Measurements from ENCODE around the gene FCHSD2.

DNA sequence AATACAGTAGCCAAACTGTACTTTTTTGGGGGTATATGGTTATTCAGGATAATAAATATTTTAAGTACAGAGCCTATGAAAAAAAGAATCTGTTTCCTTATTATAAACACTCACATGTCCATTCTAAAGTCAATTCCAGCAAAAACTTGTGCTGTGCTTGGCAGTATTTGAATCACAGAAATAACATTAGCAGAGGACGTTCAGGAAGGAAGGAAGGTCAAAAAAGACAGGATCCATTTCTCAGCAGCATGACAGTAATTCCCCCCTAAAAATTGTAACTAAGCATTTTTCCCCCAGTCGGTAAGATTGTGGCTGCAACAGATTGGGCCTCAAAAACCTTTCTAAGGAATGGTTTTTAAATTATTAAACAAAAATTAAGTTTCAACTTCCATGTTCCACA lies 203.1 kb downstream of the FCHSD2 start:
- no peak for TF ChIP-seq CTCF (IDR thresholded peaks at IDR 0.05; ENCODE audit: low read length)
- TF ChIP-seq EZH2 (IDR thresholded peaks at IDR 0.05; ENCODE audit: borderline replicate concordance, low read length) = no peak

All from OCI-LY1 (cell line).